ENCODE data around the gene ULK4. TPM values are rescaled to one million over a fixed set of nuclear protein-coding genes. Genes with fewer than 3 reads are reported as not detected.

The ULK4 gene
- total and polyA plus RNA-seq, 2 of the 8 experiments (the other 6 are each of a cell fraction or from before 2014, with no cell fraction given), result 3.0 to 10.8 TPM

- no peak for TF ChIP-seq TAF7 (optimal IDR thresholded peaks at IDR 0.05; ENCODE audit: borderline replicate concordance, low read depth, low read length)
- no peak for TF ChIP-seq CHD1 (IDR thresholded peaks at IDR 0.05; ENCODE audit: low read depth, low read length)
These were observed 114.2 kb downstream of the ULK4 start (continued) for GRCh38 chr3:41847679-41848078.

All from H1 (cell line).